HCT116 (cell line): ENCODE results near the gene EIF2AK3.

Source experiments
- ELF1 ChIP-seq: IDR thresholded peaks from 2 replicates; pipeline ENCODE4 v1.6.1; 2012; ENCODE audit warnings: low read depth, borderline replicate concordance
- EZH2 ChIP-seq: fragments of 200-600 bp; sonication (generic); IDR thresholded peaks from 2 replicates; pipeline ENCODE4 v1.6.1; 2017; ENCODE audit warnings: antibody characterized with exemption, mixed run types
- FOSL1 ChIP-seq: IDR thresholded peaks from 2 replicates; pipeline ENCODE4 v1.6.1; 2012; ENCODE audit warnings: low read depth
- JUND ChIP-seq: IDR thresholded peaks from 2 replicates; pipeline ENCODE4 v1.6.1; 2012
- POLR2A ChIP-seq: IDR thresholded peaks from 2 replicates; pipeline ENCODE4 v1.7.0; 2011; ENCODE audit warnings: borderline replicate concordance; ENCODE audit not compliant: insufficient read depth, insufficient read length; ENCODE audit errors: extremely low read depth
- POLR2AphosphoS5 ChIP-seq: IDR thresholded peaks from 2 replicates; pipeline ENCODE4 v1.6.1; 2011; ENCODE audit warnings: mild to moderate bottlenecking, low read depth, low read length, moderate library complexity
- SP1 ChIP-seq: IDR thresholded peaks from 2 replicates; pipeline ENCODE4 v1.6.1; 2012; ENCODE audit warnings: low read depth
- ZNF274 ChIP-seq: fragments of 200-500 bp; sonication (Bioruptor generic); IDR thresholded peaks from 2 replicates; pipeline ENCODE4 v1.6.1; 2014; ENCODE audit warnings: mild to moderate bottlenecking, low read depth, low read length, inconsistent platforms
- TF ChIP-seq, protein P1 (sequence below), 3 experiments: fragments of 200-600 bp in 1 of 3; sonication (generic) in 1 of 3; IDR thresholded peaks in 2 of 3; conservative IDR thresholded peaks in 1 of 3; 2 replicates each; pipeline ENCODE4 v1.5.1; 2012 to 2017; ENCODE audit warnings: low read depth in 2 of 3, low read length in 2 of 3, antibody characterized with exemption in 1 of 3, borderline replicate concordance in 1 of 3, control low read depth in 1 of 3, mild to moderate bottlenecking in 1 of 3, mixed read lengths in 1 of 3, mixed run types in 1 of 3, moderate library complexity in 1 of 3; ENCODE audit not compliant: insufficient read depth in 1 of 3

- TF ChIP-seq POLR2AphosphoS5 (no peak), ZNF274 (no peak), FOSL1 (no peak), EZH2 (no peak), POLR2A (no peak), JUND (no peak), SP1 (no peak), ELF1 (no peak)
- TF ChIP-seq, protein P1, sequence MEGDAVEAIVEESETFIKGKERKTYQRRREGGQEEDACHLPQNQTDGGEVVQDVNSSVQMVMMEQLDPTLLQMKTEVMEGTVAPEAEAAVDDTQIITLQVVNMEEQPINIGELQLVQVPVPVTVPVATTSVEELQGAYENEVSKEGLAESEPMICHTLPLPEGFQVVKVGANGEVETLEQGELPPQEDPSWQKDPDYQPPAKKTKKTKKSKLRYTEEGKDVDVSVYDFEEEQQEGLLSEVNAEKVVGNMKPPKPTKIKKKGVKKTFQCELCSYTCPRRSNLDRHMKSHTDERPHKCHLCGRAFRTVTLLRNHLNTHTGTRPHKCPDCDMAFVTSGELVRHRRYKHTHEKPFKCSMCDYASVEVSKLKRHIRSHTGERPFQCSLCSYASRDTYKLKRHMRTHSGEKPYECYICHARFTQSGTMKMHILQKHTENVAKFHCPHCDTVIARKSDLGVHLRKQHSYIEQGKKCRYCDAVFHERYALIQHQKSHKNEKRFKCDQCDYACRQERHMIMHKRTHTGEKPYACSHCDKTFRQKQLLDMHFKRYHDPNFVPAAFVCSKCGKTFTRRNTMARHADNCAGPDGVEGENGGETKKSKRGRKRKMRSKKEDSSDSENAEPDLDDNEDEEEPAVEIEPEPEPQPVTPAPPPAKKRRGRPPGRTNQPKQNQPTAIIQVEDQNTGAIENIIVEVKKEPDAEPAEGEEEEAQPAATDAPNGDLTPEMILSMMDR (IDR thresholded peaks at IDR 0.05 in 2 of 3, conservative IDR thresholded peaks at IDR 0.05 in 1 of 3; ENCODE audit: borderline replicate concordance in 1 of 3, insufficient read depth in 1 of 3, low read depth in 2 of 3, low read length in 2 of 3) = no peak
Observed at GRCh38 chr2:88575630-88576029, 51.6 kb downstream of the EIF2AK3 start.
